ENCODE results near the gene NKD1. TPM values are rescaled to one million over a fixed set of nuclear protein-coding genes. Genes with fewer than 3 reads are reported as not detected.

The NKD1 gene
- total and polyA plus RNA-seq, 2 donors from 2014 or later = 1.1 to 9.9 TPM

GRCh38 chr16:50546125-50546524 is 2.1 kb upstream of the NKD1 start:
- intact Hi-C loops (cut with DNase I) = no loop called here

DNA sequence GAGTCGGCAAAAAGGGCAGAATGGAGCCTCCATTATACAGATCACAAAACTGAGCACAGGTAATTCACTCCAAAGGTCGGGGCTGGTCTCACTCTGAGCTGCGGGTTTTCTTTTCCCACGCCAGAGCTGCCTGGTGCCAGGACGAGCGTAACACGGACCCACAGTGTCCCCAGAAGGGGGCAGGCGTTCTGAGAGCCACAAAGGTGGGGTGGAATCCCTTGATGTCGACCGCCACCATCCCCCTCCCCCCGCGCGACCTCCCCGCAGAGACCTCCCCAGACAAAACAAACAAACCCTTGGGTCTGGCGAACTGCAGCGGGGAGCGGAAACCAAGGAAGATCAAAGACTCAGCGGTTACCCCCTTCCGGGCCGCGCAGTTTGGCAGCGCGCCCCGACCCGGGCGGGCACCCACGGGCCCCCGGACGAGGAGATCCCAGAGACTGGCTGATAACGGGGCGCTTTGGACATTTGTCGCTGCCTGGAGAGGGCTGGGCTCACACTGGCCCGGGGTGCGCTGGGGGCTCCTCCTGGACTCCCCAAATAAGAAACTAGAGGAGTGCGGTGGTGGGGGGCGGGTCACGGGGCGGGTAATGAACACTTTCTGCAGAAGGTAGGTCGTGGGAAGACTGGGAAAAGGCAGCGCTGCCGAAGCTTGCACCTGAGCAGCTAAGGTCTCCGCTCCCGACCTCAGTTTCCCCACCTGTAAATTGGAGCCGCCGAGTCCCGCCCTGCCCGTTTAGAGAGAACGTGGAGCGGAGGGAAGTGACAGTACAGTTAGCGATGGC is 664 bp upstream of the NKD1 start:
- Histone ChIP-seq H3K4me3 (ENCODE audit: low read length in 3 of 3) (peak overlapping the region; percentile 34 to 53 (median 47)), H3K27me3 (ENCODE audit: control insufficient read depth, insufficient read depth, low read length) (no peaks in the 10 kb centered on the region), H3K9ac (ENCODE audit: low read length in 3 of 3) (no peak overlapping the region), H3K27ac (ENCODE audit: low read depth in 2 of 2, low read length in 2 of 2) (no peak overlapping the region), H3K36me3 (ENCODE audit: control insufficient read depth in 2 of 3, insufficient read depth in 3 of 3, low read length in 3 of 3) (no peaks in the 10 kb centered on the region), H3K4me1 (ENCODE audit: control insufficient read depth in 2 of 3, insufficient read depth in 2 of 3, low read depth in 1 of 3, low read length in 3 of 3) (no peaks in the 10 kb centered on the region), H3K9me3 (ENCODE audit: control insufficient read depth in 2 of 3, insufficient read depth in 1 of 3, low read length in 3 of 3) (no peaks in the 10 kb centered on the region)
- intact Hi-C loops (cut with DNase I) = no loop called here
- DNase-seq (peak in 4 of 5 donors; percentile 52 to 83 (median 68)), FAIRE-seq (no peak)
- TF ChIP-seq, protein P1, sequence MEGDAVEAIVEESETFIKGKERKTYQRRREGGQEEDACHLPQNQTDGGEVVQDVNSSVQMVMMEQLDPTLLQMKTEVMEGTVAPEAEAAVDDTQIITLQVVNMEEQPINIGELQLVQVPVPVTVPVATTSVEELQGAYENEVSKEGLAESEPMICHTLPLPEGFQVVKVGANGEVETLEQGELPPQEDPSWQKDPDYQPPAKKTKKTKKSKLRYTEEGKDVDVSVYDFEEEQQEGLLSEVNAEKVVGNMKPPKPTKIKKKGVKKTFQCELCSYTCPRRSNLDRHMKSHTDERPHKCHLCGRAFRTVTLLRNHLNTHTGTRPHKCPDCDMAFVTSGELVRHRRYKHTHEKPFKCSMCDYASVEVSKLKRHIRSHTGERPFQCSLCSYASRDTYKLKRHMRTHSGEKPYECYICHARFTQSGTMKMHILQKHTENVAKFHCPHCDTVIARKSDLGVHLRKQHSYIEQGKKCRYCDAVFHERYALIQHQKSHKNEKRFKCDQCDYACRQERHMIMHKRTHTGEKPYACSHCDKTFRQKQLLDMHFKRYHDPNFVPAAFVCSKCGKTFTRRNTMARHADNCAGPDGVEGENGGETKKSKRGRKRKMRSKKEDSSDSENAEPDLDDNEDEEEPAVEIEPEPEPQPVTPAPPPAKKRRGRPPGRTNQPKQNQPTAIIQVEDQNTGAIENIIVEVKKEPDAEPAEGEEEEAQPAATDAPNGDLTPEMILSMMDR (IDR thresholded peaks at IDR 0.05; ENCODE audit: borderline replicate concordance, extremely low read depth, insufficient read depth) = no peak

More at GRCh38 chr16:50546125-50546524, 2.1 kb upstream of the NKD1 start:
- Histone ChIP-seq H3K36me3 (ENCODE audit: control insufficient read depth in 2 of 3, insufficient read depth in 3 of 3, low read length in 3 of 3) (no peaks in the 10 kb centered on the region), H3K27me3 (ENCODE audit: control insufficient read depth, insufficient read depth, low read length) (no peaks in the 10 kb centered on the region), H3K27ac (ENCODE audit: low read depth in 2 of 2, low read length in 2 of 2) (no peak overlapping the region), H3K9ac (ENCODE audit: low read length in 3 of 3) (no peak overlapping the region), H3K4me3 (ENCODE audit: low read length in 3 of 3) (no peak overlapping the region), H3K4me1 (ENCODE audit: control insufficient read depth in 2 of 3, insufficient read depth in 2 of 3, low read depth in 1 of 3, low read length in 3 of 3) (no peaks in the 10 kb centered on the region), H3K9me3 (ENCODE audit: control insufficient read depth in 2 of 3, insufficient read depth in 1 of 3, low read length in 3 of 3) (no peaks in the 10 kb centered on the region)
- DNase-seq (no peak), FAIRE-seq (no peak)
- TF ChIP-seq, protein P1 (IDR thresholded peaks at IDR 0.05; ENCODE audit: borderline replicate concordance, extremely low read depth, insufficient read depth) = no peak

GRCh38 chr16:50548909-50549560 is 839 bp downstream of the NKD1 start:
- Histone ChIP-seq H3K9me3 (ENCODE audit: control insufficient read depth in 2 of 3, insufficient read depth in 1 of 3, low read length in 3 of 3) (no peaks in the 10 kb centered on the region), H3K27ac (ENCODE audit: low read depth in 2 of 2, low read length in 2 of 2) (no peak overlapping the region), H3K27me3 (ENCODE audit: control insufficient read depth, insufficient read depth, low read length) (no peaks in the 10 kb centered on the region), H3K4me3 (ENCODE audit: low read length in 3 of 3) (peak overlapping the region in 2 of 3 donors; percentile 29 to 45), H3K4me1 (ENCODE audit: control insufficient read depth in 2 of 3, insufficient read depth in 2 of 3, low read depth in 1 of 3, low read length in 3 of 3) (no peaks in the 10 kb centered on the region), H3K9ac (ENCODE audit: low read length in 3 of 3) (no peak overlapping the region), H3K36me3 (ENCODE audit: control insufficient read depth in 2 of 3, insufficient read depth in 3 of 3, low read length in 3 of 3) (no peaks in the 10 kb centered on the region)
- FAIRE-seq (no peak), DNase-seq (peak in 2 of 5 donors; percentile 21 to 52)
- TF ChIP-seq, protein P1 (IDR thresholded peaks at IDR 0.05; ENCODE audit: borderline replicate concordance, extremely low read depth, insufficient read depth) = no peak
- intact Hi-C loops (cut with DNase I) = no loop called here

All from kidney (tissue), 14 donors.